Prostate gland (tissue), 2 donors: ENCODE results near the gene SERPINB5. TPM values are rescaled to one million over a fixed set of nuclear protein-coding genes. Genes with fewer than 3 reads are reported as not detected.

ENCODE experiments used
- DNase-seq: peaks from one replicate; pipeline ENCODE4 v3.0.0-alpha.2; 2019; ENCODE audit warnings: low spot score
- H3K27ac ChIP-seq, 2 donors: fragments of 200-600 bp; sonication (generic); 2 replicates each; pipeline ENCODE4 v1.5.1; 2017 to 2019
- H3K27me3 ChIP-seq: fragments of 200-600 bp; sonication (generic); replicated peaks from 2 replicates; pipeline ENCODE4 v1.5.1; 2019; ENCODE audit not compliant: insufficient read depth
- H3K36me3 ChIP-seq, 2 donors: fragments of 200-600 bp; sonication (generic); 1 replicate in 1 of 2; 2 replicates in 1 of 2; pipeline versions ENCODE4 v1.5.1 to v1.8.1; 2017 to 2019
- H3K4me1 ChIP-seq: fragments of 200-600 bp; sonication (generic); replicated peaks from 2 replicates; pipeline ENCODE4 v1.5.1; 2019
- H3K4me3 ChIP-seq, 2 donors: fragments of 200-600 bp; sonication (generic); 2 replicates each; pipeline ENCODE4 v1.5.1; 2017 to 2019
- H3K9me3 ChIP-seq: fragments of 200-600 bp; sonication (generic); 2 replicates; pipeline ENCODE4 v1.5.1; 2017
- CTCF ChIP-seq, 4 experiments: fragments of 200-600 bp in 2 of 4; fragments of 450-650 bp in 2 of 4; sonication (generic) in 2 of 4; IDR thresholded peaks; 1 replicate in 3 of 4; 2 replicates in 1 of 4; pipeline ENCODE4 v1.5.1; 2016 to 2019; ENCODE audit warnings: antibody characterized with exemption in 4 of 4, mild to moderate bottlenecking in 2 of 4, moderate library complexity in 2 of 4
- POLR2A ChIP-seq: fragments of 450-650 bp; IDR thresholded peaks from one replicate; pipeline ENCODE4 v1.6.1; 2016; ENCODE audit warnings: antibody characterized with exemption, mild to moderate bottlenecking
- POLR2AphosphoS5 ChIP-seq: sonication (generic); formaldehyde crosslinking; IDR thresholded peaks from one replicate; pipeline ENCODE4 v1.6.1; 2017; ENCODE audit warnings: antibody characterized with exemption
- WGBS: methylation state at CpG from one replicate; pipeline ENCODE4 v1.1.5; 2018; 5-methylcytosine and 5-hydroxymethylcytosine counted together
- intact Hi-C: fragments of 100-400 bp; cut with DNase I; formaldehyde crosslinking; loops from one replicate; pipeline ENCODE4 v1.14.2; 2022
- total RNA-seq, 2 donors: library from RNA; depleted of rRNA; stranded (reverse); fragments of >200 nt; gene quantifications; one replicate each; pipeline ENCODE4 v1.1.0, GENCODE V29; 2016

Gene SERPINB5
- total RNA-seq, 2 donors from 2014 or later, result 7.3 to 17.3 TPM

- Histone ChIP-seq H3K9me3 (no peaks in the 10 kb centered on the region), H3K27me3 (no peaks in the 10 kb centered on the region), H3K4me3 (no peak overlapping the region), H3K4me1 (no peaks in the 10 kb centered on the region), H3K36me3 (no peaks in the 10 kb centered on the region), H3K27ac (no peak overlapping the region)
- DNase-seq, result no peak
- TF ChIP-seq CTCF (IDR thresholded peaks at IDR 0.05), result no peak
- no peak for TF ChIP-seq POLR2AphosphoS5
- no peak for TF ChIP-seq POLR2A
- WGBS, result 96% methylated on average over 2 of the region's 2 CpGs
- intact Hi-C loops, result no loop called here
Observed at GRCh38 chr18:63464434-63464833, 12.3 kb upstream of the SERPINB5 start.

GRCh38 chr18:63465059-63465458, 11.7 kb upstream of the SERPINB5 start:
- Histone ChIP-seq H3K27ac (no peak overlapping the region), H3K36me3 (no peaks in the 10 kb centered on the region), H3K9me3 (no peaks in the 10 kb centered on the region), H3K4me3 (no peak overlapping the region), H3K27me3 (no peaks in the 10 kb centered on the region), H3K4me1 (no peaks in the 10 kb centered on the region)
- 87% methylated on average over 2 of the region's 2 CpGs for WGBS
- intact Hi-C loops, result no loop called here
- DNase-seq, result no peak
- no peak for TF ChIP-seq POLR2A
- TF ChIP-seq POLR2AphosphoS5, result no peak
- TF ChIP-seq CTCF (IDR thresholded peaks at IDR 0.05), result no peak

- no peak for DNase-seq
- Histone ChIP-seq H3K27ac (no peak overlapping the region), H3K4me1 (no peaks in the 10 kb centered on the region), H3K36me3 (no peaks in the 10 kb centered on the region), H3K27me3 (no peaks in the 10 kb centered on the region), H3K4me3 (no peak overlapping the region), H3K9me3 (no peaks in the 10 kb centered on the region)
- intact Hi-C loops, result no loop called here
- no peak for TF ChIP-seq CTCF (IDR thresholded peaks at IDR 0.05)
- TF ChIP-seq POLR2AphosphoS5, result no peak
- TF ChIP-seq POLR2A, result no peak
- 82% methylated on average over 4 of the region's 4 CpGs for WGBS
Observed at GRCh38 chr18:63467699-63468098, 9.1 kb upstream of the SERPINB5 start.

- no peaks in the 10 kb centered on the region for H3K36me3 ChIP-seq
- TF ChIP-seq POLR2AphosphoS5 (no peak), POLR2A (no peak), CTCF (IDR thresholded peaks at IDR 0.05) (no peak)
- no peak overlapping the region for H3K27ac ChIP-seq
- no peak overlapping the region for H3K4me3 ChIP-seq
- no peaks in the 10 kb centered on the region for H3K27me3 ChIP-seq
- no peak for DNase-seq
- WGBS, result 95% methylated on average over 3 of the region's 3 CpGs
- H3K9me3 ChIP-seq, result no peaks in the 10 kb centered on the region
- H3K4me1 ChIP-seq, result no peaks in the 10 kb centered on the region
- intact Hi-C loops, result no loop called here
Observed at GRCh38 chr18:63468575-63468974, 8.2 kb upstream of the SERPINB5 start.

- WGBS, result 88% methylated on average over 12 of the region's 12 CpGs
Observed at GRCh38 chr18:63470751-63471150, 6.0 kb upstream of the SERPINB5 start.

More at GRCh38 chr18:63470751-63471150, 6.0 kb upstream of the SERPINB5 start:
- H3K27ac ChIP-seq, result no peak overlapping the region
- no peaks in the 10 kb centered on the region for H3K27me3 ChIP-seq
- H3K4me1 ChIP-seq, result no peaks in the 10 kb centered on the region
- no peaks in the 10 kb centered on the region for H3K36me3 ChIP-seq
- no peak for TF ChIP-seq POLR2A
- TF ChIP-seq POLR2AphosphoS5, result no peak
- no peak for TF ChIP-seq CTCF (IDR thresholded peaks at IDR 0.05)
- H3K9me3 ChIP-seq, result no peaks in the 10 kb centered on the region
- no peak for DNase-seq
- no peak overlapping the region for H3K4me3 ChIP-seq
- intact Hi-C loops, result no loop called here
